GM12891 (cell line): Measurements from ENCODE around the gene AK9.

Experiments
- PAX5 ChIP-seq: IDR thresholded peaks from 2 replicates; pipeline ENCODE4 v1.6.1; 2011; ENCODE audit warnings: low read length, moderate library complexity, mild to moderate bottlenecking; ENCODE audit not compliant: insufficient read depth, severe bottlenecking
- POLR2A ChIP-seq: IDR thresholded peaks from 2 replicates; pipeline ENCODE4 v1.6.1; 2011; ENCODE audit warnings: low read depth, low read length, control low read depth
- POLR2AphosphoS5 ChIP-seq: IDR thresholded peaks from 2 replicates; pipeline ENCODE4 v1.6.1; 2011; ENCODE audit warnings: low read depth, low read length, control low read depth
- POU2F2 ChIP-seq: IDR thresholded peaks from 2 replicates; pipeline ENCODE4 v1.6.1; 2011; ENCODE audit warnings: low read depth, mild to moderate bottlenecking, control low read depth, low read length, moderate library complexity
- SPI1 ChIP-seq: IDR thresholded peaks from 2 replicates; pipeline ENCODE4 v1.6.1; 2011; ENCODE audit warnings: low read depth, low read length, control low read depth
- TAF1 ChIP-seq: IDR thresholded peaks from 2 replicates; pipeline ENCODE4 v1.6.1; 2011; ENCODE audit warnings: low read depth, low read length, control low read depth

GRCh38 chr6:109478222-109478805, 212.7 kb downstream of the AK9 start:
- TF ChIP-seq POLR2AphosphoS5 (no peak), POLR2A (no peak), SPI1 (no peak), TAF1 (no peak), POU2F2 (no peak), PAX5 (no peak)
